ENCODE results near the gene TMEM37. TPM values are rescaled to one million over a fixed set of nuclear protein-coding genes. Genes with fewer than 3 reads are reported as not detected.
A peak's percentile ranks its signal among the peaks of the same experiment; 100 is the strongest.

TMEM37 gene
- total and polyA plus RNA-seq, 8 donors: 15.3 to 31.2 (median 28.0) TPM

- Histone ChIP-seq H3K27ac (no peak overlapping the region), H3K36me3 (no peaks in the 10 kb centered on the region), H3K4me1 (peaks cover 28 to 50% of the 10 kb centered on the region in 2 donors), H3K9me3 (no peaks in the 10 kb centered on the region), H3K4me3 (no peak overlapping the region), H3K27me3 (peaks cover 0 to 21% of the 10 kb centered on the region in 2 donors)
- intact Hi-C loops (cut with DNase I): no loop called here
- no peak for DNase-seq
- ATAC-seq: peak; percentile 39
- no peak for TF ChIP-seq CTCF (IDR thresholded peaks at IDR 0.05)
These were observed 5.8 kb upstream of the TMEM37 start for GRCh38 chr2:119425620-119426395.

- Histone ChIP-seq H3K4me3 (no peak overlapping the region), H3K27ac (no peak overlapping the region), H3K27me3 (peaks cover 0 to 26% of the 10 kb centered on the region in 2 donors), H3K4me1 (peaks cover 28 to 55% of the 10 kb centered on the region in 2 donors), H3K36me3 (no peaks in the 10 kb centered on the region), H3K9me3 (no peaks in the 10 kb centered on the region)
- intact Hi-C loops (cut with DNase I): no loop called here
- ATAC-seq: no peak
- no peak for DNase-seq
- no peak for TF ChIP-seq CTCF (IDR thresholded peaks at IDR 0.05)
These were observed 5.3 kb upstream of the TMEM37 start for GRCh38 chr2:119426396-119426675.

GRCh38 chr2:119426801-119427395, 4.8 kb upstream of the TMEM37 start:
- H3K4me1 ChIP-seq: peaks cover 28 to 61% of the 10 kb centered on the region in 2 donors
- H3K27ac ChIP-seq: peak overlapping the region; percentile 41 to 56
- intact Hi-C loops (cut with DNase I): no loop called here
- no peaks in the 10 kb centered on the region for H3K36me3 ChIP-seq
- no peaks in the 10 kb centered on the region for H3K9me3 ChIP-seq
- DNase-seq: peak; percentile 46 to 87 (median 78)
- H3K4me3 ChIP-seq: no peak overlapping the region
- ATAC-seq: peak; percentile 76
- no peak for TF ChIP-seq CTCF (IDR thresholded peaks at IDR 0.05)
- peaks cover 0 to 32% of the 10 kb centered on the region in 2 donors for H3K27me3 ChIP-seq

- DNase-seq (no peak), ATAC-seq (no peak)
- Histone ChIP-seq H3K27me3 (peaks cover 0 to 41% of the 10 kb centered on the region in 2 donors), H3K27ac (peak overlapping the region in 1 of 2 donors; percentile 56), H3K4me1 (peaks cover 28 to 69% of the 10 kb centered on the region in 2 donors), H3K9me3 (no peaks in the 10 kb centered on the region), H3K36me3 (no peaks in the 10 kb centered on the region), H3K4me3 (no peak overlapping the region)
- intact Hi-C loops (cut with DNase I): no loop called here
- no peak for TF ChIP-seq CTCF (IDR thresholded peaks at IDR 0.05)
These were observed 3.9 kb upstream of the TMEM37 start for GRCh38 chr2:119427756-119428155.

GRCh38 chr2:119428488-119429224, 3.0 kb upstream of the TMEM37 start:
- peaks cover 0 to 50% of the 10 kb centered on the region in 2 donors for H3K27me3 ChIP-seq
- H3K4me3 ChIP-seq: no peak overlapping the region
- H3K9me3 ChIP-seq: no peaks in the 10 kb centered on the region
- H3K27ac ChIP-seq: peak overlapping the region in 1 of 2 donors; percentile 3
- DNase-seq (peak in 1 of 4 donors; percentile 70), ATAC-seq (no peak)
- intact Hi-C loops (cut with DNase I): no loop called here
- H3K4me1 ChIP-seq: peaks cover 36 to 78% of the 10 kb centered on the region in 2 donors
- no peak for TF ChIP-seq CTCF (IDR thresholded peaks at IDR 0.05)
- no peaks in the 10 kb centered on the region for H3K36me3 ChIP-seq
